ENCODE measurements around the gene SWI5.

- TF ChIP-seq CTCF (IDR thresholded peaks at IDR 0.05; ENCODE audit: low read depth, low read length, poor library complexity, severe bottlenecking) (no peak), EZH2phosphoT487 (IDR thresholded peaks at IDR 0.05; ENCODE audit: borderline replicate concordance, low read length) (no peak)
Measured at GRCh38 chr9:128258326-128258725, 17.8 kb upstream of the SWI5 start.

Measured in DOHH2 (cell line).